GM12801 (cell line): Measurements from ENCODE around the gene PDZD2.

Experiments
- CTCF ChIP-seq: IDR thresholded peaks from one replicate; pipeline ENCODE4 v1.5.1; 2011; ENCODE audit warnings: control low read depth; ENCODE audit not compliant: insufficient read length; ENCODE audit errors: extremely low read depth

The PDZD2 gene

GRCh38 chr5:32082701-32083100 is 443.8 kb downstream of the PDZD2 start:
- no peak for TF ChIP-seq CTCF

DNA sequence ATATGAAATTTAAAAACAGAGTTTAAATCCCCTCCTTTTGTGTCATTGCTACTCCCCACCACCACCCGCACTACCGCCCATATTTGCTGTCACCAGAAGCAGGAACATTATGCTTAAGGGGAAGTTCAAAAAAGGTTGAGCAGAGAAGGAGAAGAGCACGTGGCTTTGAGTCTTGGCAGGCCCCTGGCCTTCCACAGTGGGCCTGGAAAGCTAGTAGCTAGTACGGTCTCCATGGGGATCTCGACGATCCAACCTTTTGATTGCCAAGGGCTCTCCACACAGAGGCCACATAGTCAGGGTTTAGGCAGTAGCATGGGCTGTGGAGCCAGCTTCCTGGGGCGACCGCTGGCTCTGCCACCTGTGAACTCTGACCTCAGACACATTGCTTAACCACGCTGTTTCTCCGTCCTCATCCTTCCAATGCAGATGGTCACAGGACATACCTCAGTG is 445.1 kb downstream of the PDZD2 start:
- TF ChIP-seq CTCF: no peak

GRCh38 chr5:32087086-32088082 is 448.5 kb downstream of the PDZD2 start:
- TF ChIP-seq CTCF: no peak

DNA sequence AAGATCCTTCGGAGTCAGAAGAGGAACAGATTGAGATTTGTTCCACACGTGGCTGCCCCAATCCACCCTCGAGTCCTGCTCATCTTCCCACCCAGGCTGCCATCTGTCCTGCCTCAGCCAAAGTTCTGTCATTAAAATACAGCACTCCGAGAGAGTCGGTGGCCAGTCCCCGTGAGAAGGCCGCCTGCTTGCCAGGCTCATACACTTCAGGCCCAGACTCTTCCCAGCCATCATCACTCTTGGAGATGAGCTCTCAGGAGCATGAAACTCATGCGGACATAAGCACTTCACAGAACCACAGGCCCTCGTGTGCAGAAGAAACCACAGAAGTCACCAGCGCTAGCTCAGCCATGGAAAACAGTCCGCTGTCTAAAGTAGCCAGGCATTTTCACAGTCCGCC is 449.3 kb downstream of the PDZD2 start:
- TF ChIP-seq CTCF: no peak

DNA sequence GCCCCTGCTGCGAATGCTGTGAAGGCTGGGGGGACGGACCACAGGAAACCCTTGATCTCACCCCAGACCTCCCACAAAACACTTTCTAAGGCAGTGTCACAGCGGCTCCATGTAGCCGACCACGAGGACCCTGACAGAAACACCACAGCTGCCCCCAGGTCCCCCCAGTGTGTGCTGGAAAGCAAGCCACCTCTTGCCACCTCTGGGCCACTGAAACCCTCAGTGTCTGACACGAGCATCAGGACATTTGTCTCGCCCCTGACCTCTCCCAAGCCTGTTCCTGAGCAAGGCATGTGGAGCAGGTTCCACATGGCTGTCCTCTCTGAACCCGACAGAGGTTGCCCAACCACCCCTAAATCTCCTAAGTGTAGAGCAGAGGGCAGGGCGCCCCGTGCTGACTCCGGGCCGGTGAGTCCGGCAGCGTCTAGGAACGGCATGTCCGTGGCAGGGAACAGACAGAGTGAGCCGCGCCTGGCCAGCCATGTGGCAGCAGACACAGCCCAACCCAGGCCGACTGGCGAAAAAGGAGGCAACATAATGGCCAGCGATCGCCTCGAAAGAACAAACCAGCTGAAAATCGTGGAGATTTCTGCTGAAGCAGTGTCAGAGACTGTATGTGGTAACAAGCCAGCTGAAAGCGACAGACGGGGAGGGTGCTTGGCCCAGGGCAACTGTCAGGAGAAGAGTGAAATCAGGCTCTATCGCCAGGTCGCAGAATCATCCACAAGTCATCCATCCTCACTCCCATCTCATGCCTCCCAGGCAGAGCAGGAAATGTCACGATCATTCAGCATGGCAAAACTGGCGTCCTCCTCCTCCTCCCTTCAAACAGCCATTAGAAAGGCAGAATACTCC is 450.4 kb downstream of the PDZD2 start:
- no peak for TF ChIP-seq CTCF

GRCh38 chr5:32090026-32090754 is 451.3 kb downstream of the PDZD2 start:
- TF ChIP-seq CTCF: no peak
